ENCODE data around the gene NENF. TPM values are rescaled to one million over a fixed set of nuclear protein-coding genes. Genes with fewer than 3 reads are reported as not detected.
A peak's percentile ranks its signal among the peaks of the same experiment; 100 is the strongest.
"Not testable (repeated sequence)": the region's sequence is repeated elsewhere in the genome, so short reads cannot be mapped to it uniquely, and the experiment has no call there.

Gene NENF
- total RNA-seq = 10 to 100 TPM; 83.8 to 88.6 TPM
- long read RNA-seq, partial matches to known transcripts = 1 of 4 reads
- long read RNA-seq, other reads (novel, unspliced or antisense) = 0 of 4 reads

DNA sequence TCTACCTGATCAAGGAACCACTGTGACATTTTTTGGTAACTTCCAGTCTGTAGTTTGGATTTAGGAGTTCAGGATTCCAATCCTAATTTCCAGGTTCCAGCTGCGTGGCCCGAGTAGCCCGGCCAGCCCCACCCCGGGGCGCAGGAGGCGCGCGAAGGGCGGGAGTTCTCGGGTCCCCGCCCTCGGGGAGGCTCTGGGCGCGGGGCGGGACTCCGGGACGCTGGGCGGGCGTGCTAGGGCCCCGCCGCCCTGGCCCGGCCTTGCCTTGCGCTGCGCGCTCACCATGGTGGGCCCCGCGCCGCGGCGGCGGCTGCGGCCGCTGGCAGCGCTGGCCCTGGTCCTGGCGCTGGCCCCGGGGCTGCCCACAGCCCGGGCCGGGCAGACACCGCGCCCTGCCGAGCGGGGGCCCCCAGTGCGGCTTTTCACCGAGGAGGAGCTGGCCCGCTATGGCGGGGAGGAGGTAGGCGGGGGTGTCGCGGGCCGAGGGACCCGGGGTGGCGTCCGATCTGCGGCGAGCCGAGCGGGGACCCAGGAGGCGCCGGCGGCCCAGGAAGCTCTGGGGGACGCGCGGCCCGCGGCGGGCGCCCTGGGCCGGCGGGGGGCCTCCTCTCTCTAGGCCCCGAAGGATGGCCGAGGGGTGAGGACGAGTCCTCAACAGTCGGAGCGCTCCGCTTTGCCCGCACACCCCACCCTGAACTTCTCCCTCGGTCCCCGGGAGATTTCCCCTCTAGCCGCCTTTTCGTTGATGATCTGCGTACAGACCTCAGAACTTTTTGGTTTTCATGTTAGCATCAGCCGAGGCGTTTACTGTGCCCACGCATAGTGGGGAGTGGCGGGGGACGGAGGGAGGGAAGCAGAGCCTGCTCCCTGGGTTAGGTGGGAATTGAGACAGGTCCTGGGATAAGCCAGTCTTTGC is at the start of gene NENF:
Gene NENF, plus strand, starts transcription at position 260 of the 916 bp plus-strand sequence. Its CDS starts 24 bp downstream, at position 284.
- DNase-seq = peak; percentile 90
- intact Hi-C loops (cut with DNase I) = no loop called here
- ATAC-seq = peak; percentile 99

DNA sequence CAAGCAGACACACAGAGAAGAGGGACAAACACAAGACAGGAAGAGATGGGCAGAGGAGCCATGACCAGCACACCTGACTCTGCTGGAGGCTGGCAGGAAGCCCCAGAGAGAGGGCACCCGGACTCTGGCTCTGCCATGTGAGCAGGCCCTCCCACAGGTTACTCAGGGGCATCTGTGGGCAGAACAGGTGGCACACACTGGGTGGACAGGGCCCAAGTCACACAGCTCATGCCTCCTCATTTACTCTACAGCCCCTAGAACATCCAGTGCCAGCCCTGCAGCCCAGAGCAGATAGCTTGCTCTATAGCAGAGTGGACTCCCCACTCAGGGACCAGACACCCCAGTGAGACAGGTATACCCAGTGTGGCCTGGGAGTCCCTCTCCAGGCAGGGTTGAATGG is 46.7 kb upstream of the NENF start:
- intact Hi-C loops (cut with DNase I) = loop anchor here in 1 of 2 donors (10.0 kb wide), 1 partner anchor 331 kb away; no protein-coding TSS in a partner anchor
- no peak for DNase-seq
- ATAC-seq = no peak

DNA sequence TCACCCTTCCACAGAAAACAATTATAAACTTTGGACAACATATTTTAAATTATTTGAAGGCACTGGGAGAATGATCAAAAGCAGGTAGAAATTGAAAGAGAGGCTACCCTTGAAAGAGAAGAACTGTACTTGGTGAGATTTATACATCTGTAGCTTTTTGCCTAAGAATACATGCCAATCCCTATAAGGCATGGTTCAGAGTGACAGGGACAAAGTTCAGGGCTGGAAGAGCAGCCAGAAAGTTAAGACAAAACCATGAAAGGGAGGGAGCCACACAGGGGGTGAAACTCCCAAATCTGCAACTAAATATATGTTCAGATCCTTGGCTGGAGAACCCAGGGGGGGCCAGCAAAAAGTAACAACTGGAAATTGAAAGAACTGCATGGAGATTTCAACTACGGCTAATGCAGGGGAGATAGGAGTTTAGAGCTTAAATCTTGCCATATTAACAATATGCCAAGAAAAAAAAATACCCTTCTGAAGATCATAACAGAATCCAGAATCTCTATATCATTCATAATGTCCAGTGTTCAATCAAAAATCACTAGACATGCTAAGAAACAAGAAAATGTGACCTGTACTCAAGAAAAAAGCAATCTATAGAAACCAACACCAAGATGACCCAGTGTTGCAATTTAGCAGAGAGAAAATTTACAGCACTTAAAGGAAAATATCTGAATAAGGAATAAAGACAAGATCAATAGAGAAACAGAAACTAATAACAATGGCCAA is 43.6 kb upstream of the NENF start:
- no peak for ATAC-seq
- intact Hi-C loops (cut with DNase I) = loop anchor here in 1 of 2 donors (10.0 kb wide), 1 partner anchor 334 kb away; no protein-coding TSS in a partner anchor
- DNase-seq = no peak

DNA sequence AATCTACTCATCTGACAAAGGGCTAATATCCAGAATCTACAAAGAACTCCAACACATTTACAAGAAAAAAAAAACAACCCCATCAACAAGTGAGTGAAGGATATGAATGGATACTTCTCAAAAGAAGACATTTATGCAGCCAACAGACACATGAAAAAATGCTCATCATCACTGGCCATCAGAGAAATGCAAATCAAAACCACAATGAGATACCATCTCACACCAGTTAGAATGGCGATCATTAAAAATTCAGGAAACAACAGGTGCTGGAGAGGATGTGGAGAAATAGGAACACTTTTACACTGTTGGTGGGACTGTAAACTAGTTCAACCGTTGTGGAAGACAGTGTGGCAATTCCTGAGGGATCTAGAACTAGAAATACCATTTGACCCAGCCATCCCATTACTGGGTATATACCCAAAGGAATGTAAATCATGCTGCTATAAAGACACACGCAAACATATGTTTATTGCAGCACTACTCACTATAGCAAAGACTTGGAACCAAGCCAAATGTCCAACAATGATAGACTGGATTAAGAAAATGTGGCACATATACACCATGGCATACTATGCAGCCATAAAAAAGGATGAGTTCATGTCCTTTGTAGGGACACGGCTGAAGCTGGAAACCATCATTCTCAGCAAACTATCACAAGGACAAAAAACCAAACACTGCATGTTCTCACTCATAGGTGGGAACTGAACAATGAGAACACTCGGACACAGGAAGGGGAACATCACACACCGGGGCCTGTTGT is 36.9 kb upstream of the NENF start:
- intact Hi-C loops (cut with DNase I); DNase-seq; ATAC-seq: not testable (repeated sequence)

DNA sequence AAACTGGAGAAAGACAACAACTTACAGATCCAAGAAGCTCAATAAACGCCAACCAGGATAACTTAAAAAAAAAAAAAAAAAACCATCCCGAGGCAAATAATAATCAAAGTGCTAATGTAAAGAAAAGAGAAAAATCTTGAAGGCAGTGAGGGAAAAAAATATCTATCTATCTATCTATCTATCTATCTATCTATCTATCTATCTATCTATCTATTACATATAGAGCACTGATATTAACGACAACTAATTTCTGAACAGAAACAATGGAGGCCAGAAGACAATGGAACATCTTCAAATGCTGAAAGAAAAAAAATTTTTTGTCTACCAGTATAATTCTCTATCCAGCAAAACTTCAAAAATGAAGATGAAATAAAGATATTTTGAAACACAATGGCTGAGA is 36.1 kb upstream of the NENF start:
- no peak for DNase-seq
- no peak for ATAC-seq
- intact Hi-C loops (cut with DNase I) = no loop called here

DNA sequence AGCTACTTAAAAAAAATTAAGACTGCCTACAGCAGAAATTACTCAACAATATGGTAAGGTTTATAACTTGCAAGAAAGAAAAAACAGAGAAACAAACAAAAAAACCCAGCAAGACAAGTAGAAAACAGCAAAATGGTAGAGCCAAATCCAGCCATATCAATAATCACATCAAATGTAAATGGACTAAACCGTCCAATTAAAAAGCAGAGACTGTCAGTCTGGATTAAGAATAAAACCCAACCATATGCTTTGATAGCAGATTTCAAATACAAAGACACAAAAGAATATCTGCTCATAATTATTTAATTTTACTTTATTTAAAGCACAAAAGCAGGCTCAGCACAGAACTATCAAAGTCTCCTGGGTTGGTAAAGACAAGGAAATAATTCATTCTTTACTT is 35.5 kb upstream of the NENF start:
- no peak for DNase-seq
- ATAC-seq = no peak
- intact Hi-C loops (cut with DNase I) = no loop called here

DNA sequence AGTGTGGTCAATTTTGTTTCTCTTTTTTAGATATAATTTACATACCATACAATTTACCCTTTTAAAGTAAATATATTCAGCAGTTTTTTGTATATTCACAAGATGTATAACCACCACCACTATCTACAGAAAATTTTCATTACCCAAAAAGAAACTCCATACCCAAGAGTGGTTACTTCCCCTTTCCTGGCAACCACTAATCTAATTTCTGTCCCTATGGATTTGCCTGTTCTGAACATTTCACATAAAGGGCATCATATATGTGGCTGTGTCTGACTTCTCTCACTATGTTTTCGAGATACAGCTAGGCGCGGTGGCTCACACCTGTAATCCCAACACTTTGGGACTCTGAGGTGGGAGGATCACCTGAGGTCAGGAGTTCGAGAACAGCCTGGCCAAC is 31.7 kb upstream of the NENF start:
- no peak for ATAC-seq
- intact Hi-C loops (cut with DNase I) = no loop called here
- DNase-seq = no peak

DNA sequence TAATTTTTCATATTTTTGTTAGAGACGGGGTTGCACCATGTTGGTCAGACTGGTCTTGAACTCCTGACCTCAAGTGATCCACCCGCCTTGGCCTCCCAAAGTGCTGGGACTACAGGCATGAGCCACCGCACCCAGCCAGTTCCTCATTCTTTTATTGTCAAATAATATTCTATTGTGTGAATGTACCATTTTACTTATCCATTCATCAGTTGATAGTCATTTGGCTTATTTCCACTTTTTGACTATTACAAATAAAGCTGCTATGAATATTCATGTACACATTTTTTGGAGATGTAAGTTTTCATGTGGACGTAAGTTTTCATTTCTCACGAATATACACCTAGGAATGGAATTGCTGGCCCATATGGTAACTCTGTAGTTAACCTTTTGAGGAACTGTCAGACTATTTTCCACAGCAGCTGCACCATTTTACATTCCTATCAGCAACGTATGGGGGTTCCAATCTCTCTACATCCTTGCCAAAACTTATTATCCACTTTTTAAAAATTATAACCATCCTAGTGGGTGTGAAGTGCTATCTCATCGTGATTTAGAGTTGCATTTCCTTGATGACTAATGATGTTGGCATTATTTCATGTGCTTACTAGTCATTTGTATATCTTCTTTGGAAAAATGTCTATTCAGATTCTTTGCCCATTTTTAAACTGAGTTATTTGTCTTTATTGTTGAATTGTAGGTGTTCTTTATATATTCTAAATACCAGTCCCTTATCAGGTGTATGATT is 30.7 kb upstream of the NENF start:
- intact Hi-C loops (cut with DNase I) = no loop called here

DNA sequence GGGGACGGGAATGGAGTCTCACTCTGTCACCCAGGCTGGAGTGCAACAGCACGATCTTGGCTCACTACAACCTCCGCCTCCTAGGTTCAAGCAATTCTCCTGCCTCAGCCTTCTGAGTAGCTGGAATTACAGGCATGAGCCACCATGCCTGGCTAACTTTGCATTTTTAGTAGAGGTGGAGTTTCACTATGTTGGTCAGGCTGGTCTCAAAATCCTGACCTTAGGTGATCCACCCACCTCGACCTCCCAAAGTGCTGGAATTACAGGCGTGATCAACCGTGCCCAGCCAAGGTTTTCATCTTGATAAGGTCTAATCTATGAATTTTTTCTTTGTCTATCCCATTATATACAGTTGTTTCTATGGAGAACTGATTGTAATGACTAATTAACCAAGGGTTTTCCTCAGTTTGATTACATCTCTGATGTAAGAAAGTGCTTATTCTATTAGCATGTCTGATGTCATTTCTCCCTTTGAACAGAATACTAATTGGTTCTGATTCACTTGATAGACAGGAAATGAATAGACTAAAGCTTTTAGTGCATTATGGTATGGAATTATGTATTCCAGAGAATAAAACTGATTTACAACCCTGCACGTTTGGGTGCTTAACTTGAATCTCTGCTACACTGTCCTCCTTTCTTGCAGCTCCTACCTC is 29.9 kb upstream of the NENF start:
- intact Hi-C loops (cut with DNase I) = no loop called here
- ATAC-seq = no peak
- no peak for DNase-seq

More for the DNA sequence above, 30.7 kb upstream of the NENF start:
- no peak for ATAC-seq
- DNase-seq = no peak

DNA sequence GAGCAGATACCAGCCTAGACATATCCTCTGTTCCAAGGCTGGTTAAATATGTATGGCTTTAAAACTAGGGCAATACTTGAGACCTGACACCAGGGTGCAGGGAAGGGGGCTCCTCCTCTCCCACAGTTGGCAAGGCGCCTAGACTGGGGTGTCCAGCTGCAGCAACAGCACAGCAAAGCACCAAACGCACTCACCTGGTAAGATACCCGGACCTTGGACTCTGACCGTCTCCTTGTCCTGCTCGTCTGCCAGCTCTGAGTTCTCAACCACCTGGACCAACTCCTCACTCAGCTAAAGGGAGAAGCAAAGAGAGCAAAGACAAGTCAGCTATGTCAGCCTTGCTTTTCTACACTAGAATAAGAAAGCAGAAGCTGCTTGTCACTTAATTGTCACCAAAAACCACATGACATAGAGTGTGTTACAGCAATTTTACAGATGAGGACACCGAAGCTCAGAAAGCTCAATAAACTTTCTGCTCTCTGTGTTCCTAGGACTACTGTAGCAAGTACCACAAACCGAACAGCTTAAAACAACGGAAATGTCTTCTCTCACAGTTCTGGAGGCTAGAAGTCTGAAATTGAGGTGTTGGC is 22.4 kb upstream of the NENF start:
- intact Hi-C loops (cut with DNase I) = no loop called here
- no peak for DNase-seq
- ATAC-seq = no peak

DNA sequence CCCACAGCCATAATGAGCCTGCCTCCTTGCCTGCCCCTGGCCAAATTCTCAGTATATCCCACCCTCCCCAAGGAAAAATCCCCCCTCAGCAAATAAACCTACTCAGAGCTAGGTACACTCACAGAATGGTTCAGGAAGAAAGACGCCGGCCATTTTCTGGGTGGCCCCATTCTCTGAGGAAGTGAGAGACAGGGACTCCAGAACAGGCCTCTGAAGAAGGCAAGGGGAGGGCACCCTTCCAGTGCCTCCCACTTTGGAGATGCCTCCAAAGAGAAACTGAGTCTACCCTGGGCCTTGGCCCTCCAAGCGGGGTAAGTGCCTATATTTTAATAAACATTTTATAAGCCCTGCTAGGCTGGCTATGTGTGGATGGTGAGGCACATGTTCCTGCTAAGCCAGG is 20.3 kb upstream of the NENF start:
- intact Hi-C loops (cut with DNase I) = no loop called here
- no peak for DNase-seq
- no peak for ATAC-seq

DNA sequence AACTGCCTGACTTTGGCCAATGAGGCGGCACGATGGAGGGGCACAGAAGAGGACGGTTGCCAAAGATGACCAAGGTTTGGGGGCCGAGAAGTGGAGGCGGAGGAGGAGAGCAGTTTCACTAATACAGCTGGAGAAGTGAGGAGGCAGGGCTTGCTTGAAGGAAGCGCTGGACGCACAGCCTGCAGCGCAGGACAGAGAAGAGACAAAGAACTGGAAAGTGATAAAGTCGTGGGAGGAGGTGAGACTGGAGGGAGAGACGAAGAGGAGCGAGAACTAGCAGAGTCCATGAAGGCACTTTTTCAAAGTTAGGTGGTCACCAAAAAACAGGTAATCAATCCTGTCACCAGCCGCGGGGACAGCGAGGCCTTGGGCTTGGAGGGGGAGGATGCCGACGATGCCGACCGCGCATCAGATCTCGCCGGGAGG is 18.8 kb upstream of the NENF start:
- ATAC-seq = peak; percentile 54 to 64
- intact Hi-C loops (cut with DNase I) = no loop called here
- no peak for DNase-seq

DNA sequence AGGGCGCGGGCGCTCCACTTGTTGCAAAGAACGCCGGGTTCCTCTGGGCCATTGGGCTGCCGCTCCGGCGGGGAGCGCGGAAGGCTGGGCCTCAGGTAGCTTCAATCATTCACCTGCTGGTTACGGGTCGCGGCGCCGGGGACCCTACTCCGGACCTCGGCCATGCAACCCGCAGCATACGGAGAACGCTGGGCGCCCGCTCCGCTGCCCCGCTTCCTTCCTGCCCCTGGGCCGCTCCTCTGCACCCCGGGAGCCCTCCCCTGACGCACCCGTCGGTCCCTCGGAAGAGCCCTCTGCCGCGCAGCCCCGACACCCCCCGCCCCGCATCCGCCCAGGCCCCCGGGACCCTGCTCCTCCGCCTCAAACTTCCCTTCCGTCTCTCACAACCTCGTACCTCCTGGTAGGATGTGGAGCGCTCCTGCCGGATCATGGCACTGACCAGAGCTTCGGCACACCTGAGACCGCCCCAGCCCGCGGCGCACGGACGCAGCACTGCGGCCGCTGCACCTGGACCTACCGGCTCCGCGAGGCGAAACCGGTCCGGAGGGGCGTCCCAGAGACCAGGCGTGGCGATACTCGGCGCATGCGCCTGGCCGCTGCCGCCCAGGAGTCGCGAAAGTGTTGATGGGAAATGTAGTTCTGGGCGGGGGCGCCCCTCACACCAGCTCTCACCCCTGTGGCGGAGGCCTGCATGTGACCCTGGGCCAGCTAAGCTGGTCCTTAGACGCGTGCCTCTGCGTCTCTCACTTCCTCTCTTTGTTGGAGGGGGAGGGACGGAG is 18.2 kb upstream of the NENF start, which contains the start of gene PACC1:
Gene PACC1, minus strand, starts transcription at position 559 of the 779 bp plus-strand sequence. Its CDS starts 129 bp downstream, at position 430.
- peak; percentile 93 for DNase-seq
- intact Hi-C loops (cut with DNase I) = no loop called here
- peak; percentile 97 to 99 for ATAC-seq

DNA sequence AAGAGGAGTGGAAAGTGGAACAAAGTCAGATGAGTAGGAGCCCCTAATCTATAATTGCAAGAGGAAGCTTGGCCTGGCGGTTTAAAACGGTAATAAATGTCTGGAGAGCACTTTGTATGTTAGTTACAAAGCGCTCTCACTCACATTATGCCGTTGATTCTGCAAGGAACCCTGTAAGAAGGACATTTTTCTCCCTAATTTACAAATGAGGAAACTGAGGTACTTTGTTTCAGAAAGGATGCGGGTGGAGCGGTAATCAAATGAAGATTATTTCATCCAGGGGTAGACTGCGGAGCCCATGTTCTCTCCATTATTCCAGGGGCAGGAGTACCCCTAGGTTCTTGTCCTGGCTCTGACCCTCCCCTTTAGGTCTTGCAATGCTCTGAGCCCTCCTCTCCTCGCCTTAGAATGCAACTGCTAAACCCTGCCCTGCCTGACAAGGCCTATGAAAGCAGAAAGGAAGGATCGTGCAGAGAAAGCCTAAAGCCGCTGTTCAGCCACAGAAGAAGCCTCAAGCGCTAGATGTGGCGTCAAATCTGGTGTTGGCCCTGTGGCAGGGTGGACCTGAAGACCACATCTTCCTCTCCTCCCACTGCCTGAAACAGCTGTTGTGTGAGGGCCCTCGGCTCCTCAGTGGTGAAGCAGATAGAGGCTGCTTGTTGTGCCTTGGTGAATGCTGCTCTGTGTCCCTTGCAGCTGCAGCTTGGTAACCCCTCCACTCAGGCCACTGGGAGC is 17.4 kb upstream of the NENF start:
- ATAC-seq = no peak
- intact Hi-C loops (cut with DNase I) = no loop called here
- no peak for DNase-seq

DNA sequence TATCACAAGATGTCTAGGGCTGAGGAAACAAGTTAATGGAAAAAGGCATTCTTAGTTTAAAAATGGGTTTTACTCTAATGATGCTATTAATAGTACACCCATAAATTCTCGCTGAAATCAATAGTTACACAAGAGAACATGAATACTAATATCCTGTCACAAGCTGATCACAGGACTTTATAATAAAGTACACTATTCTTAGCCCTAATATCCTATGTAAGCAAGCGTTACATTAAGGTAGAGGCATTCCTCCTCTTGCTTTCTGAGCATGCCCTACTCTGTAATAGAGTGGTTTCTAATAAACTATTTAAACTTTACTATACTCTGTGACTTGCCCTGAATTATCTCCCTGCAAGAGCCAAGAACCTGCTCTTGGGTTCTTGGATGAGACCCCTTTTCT is 11.6 kb upstream of the NENF start:
- intact Hi-C loops (cut with DNase I) = no loop called here
- ATAC-seq (no peak), DNase-seq (no peak)

DNA sequence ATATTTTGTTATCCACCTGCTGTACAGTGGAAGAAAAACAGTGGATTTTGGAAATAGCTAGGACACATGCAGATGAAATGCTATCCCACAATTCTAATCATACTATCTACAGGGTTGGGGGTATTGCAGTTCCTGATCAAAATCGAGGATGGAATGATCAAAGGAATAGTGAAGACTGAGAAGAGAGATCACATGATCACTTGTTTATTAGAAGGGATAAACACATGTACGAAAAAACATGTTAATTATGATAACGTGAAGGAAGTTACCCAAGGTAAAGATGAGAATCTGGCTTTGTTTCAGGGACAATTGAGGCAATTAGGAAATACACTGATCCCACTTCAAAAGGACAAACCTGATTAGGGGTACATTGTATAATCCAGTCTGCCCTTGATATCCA is 8.8 kb upstream of the NENF start:
- DNase-seq = no peak
- ATAC-seq = no peak
- intact Hi-C loops (cut with DNase I) = no loop called here

Measured in left cardiac atrium (tissue), 4 donors.